Skeletal muscle satellite cell (primary cell): Measurements from ENCODE around the gene OSBPL1A. TPM values are rescaled to one million over a fixed set of nuclear protein-coding genes. Genes with fewer than 3 reads are reported as not detected.

Source experiments
- H3K27me3 ChIP-seq: 2 replicates; pipeline ENCODE4 v1.7.0; 2013; ENCODE audit warnings: low read length; ENCODE audit not compliant: control insufficient read depth, insufficient read depth
- H3K36me3 ChIP-seq: 2 replicates; pipeline ENCODE4 v1.7.0; 2013; ENCODE audit warnings: mild to moderate bottlenecking, control low read depth, low read length; ENCODE audit not compliant: insufficient read depth
- H3K4me1 ChIP-seq: 2 replicates; pipeline ENCODE4 v1.7.0; 2013; ENCODE audit warnings: low read length; ENCODE audit not compliant: control insufficient read depth, insufficient read depth
- H3K4me2 ChIP-seq: 2 replicates; pipeline ENCODE4 v1.7.0; 2013; ENCODE audit warnings: mild to moderate bottlenecking, low read length
- H3K4me3 ChIP-seq: 2 replicates; pipeline ENCODE4 v1.7.0; 2013; ENCODE audit warnings: low read length
- H3K9ac ChIP-seq: 2 replicates; pipeline ENCODE4 v1.7.0; 2013; ENCODE audit warnings: mild to moderate bottlenecking, low read depth, low read length, moderate library complexity
- H3K9me3 ChIP-seq: replicated peaks from 2 replicates; pipeline ENCODE4 v1.7.0; 2013; ENCODE audit warnings: mild to moderate bottlenecking, control low read depth, low read length
- small RNA-seq: library from RNA; depleted of rRNA; stranded (forward); fragments of <200 nt; gene quantifications from one replicate; pipeline ENCODE3, GENCODE V24; 2012

Gene OSBPL1A

DNA sequence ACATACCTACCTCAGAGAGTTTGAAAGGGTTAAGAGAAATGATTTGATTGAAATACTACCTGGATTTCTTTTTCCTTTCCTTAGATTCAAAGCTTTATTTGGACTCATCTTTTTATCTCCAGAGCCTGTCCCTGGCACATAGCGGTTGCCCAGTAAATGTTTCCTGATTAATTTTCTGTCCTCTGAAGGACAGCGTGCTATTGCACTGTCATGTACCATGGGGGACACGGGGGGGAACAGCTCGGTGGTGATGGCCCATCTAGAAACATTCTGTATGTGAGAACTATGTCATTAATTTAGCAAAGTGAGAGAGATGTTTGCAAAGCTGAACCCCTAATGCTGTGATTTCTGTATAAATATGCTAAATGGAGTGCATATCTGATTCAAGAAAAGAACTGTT lies 285.2 kb downstream of the OSBPL1A start:
- no peaks in the 10 kb centered on the region for H3K36me3 ChIP-seq

More for the DNA sequence above, 285.2 kb downstream of the OSBPL1A start:
- no peak overlapping the region for H3K4me2 ChIP-seq
- no peaks in the 10 kb centered on the region for H3K9me3 ChIP-seq
- no peak overlapping the region for H3K9ac ChIP-seq
- H3K4me1 ChIP-seq: peaks cover 10% of the 10 kb centered on the region
- H3K27me3 ChIP-seq: no peaks in the 10 kb centered on the region
- H3K4me3 ChIP-seq: no peak overlapping the region

Small RNA genes within 50 kb of the gene (small RNA-seq; reads per million reads assigned to genes)
- not detected for gene MIR320C2
- not detected for gene RF00017
- gene RF00019: not detected
- not detected for gene RNA5SP452
- gene RNU5A-6P: not detected
- not detected for gene RNU6-435P
